ENCODE measurements around the gene ANKK1.

Gene ANKK1

DNA sequence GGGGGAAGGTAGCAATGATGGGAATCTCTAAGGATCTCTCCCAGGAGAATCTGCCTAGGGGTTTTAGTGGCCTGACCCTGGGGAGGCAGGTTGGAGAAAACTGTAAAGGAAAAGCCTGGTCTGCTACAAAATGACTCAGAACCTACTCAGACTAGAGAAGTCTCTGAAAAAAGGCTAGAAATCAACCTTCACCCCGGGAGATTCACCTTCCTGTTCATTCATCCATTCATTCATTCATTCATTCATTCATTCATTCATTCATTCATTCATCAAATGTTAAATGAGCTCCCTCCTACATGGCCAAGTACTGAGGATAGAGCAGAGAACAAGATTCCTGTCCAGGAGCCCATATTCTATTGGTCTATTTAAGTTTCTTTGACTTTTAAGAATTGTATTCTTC is 8.9 kb upstream of the ANKK1 start:
- no peak for DNase-seq (ENCODE audit: low read depth)

DNA sequence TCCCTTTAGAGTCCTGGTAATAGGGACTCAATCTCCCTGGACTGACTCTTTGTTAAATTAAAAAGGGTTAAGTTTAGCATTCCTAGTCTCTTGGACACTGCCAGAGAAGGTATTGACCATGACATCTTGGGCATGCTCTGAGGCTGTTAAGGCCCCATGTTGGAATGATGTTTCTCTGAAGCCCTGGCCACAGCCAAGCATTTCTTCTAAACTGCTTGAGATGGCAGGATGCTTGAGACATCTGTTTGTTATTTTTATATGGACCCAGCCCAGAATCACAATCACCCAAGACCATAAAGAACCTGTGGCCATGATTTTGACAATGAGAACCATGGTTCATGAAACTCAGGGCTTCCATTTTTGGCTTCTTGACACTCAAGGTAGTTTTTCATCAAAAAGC is 5.5 kb upstream of the ANKK1 start:
- DNase-seq (ENCODE audit: low read depth) = no peak

DNA sequence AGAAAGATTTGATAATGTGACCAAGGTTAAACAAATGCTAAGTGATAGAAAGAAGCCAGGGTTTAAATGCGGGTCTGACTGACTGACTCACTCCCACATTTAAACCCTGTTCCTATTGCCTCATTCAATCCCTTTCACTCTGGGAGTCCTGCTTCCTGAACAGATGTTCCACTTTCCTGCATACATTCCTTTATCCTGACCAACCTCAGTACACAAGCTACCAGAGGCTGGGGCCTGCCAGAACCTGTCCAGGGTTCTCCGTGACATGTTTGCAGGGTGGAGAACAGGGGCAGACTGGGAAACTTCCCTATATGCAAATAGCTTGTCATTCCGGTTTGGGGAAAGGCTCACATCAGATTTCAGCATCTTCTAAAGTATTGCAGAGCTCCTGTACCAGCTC is 3.0 kb upstream of the ANKK1 start:
- no peak for DNase-seq (ENCODE audit: low read depth)

DNA sequence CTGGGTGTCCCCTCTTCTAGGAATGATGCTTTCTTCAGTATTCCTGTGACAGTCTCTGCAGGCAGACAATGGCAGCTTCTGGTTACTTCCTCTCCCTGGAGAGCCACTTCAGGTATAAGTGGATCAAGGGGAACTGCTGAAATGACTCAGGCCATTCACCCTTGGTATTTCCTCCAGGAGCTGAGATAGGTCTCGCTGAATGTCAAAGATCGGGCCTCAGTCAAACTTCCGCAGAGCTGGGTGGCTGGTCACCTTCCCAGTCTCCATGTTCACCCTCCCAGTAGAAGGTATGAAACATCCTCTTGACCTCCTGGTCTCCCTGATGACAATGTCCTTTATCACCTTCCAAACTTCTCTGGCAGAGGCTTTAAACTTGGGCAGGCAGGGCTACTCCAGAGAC is 1.8 kb upstream of the ANKK1 start:
- DNase-seq (ENCODE audit: low read depth) = no peak

DNA sequence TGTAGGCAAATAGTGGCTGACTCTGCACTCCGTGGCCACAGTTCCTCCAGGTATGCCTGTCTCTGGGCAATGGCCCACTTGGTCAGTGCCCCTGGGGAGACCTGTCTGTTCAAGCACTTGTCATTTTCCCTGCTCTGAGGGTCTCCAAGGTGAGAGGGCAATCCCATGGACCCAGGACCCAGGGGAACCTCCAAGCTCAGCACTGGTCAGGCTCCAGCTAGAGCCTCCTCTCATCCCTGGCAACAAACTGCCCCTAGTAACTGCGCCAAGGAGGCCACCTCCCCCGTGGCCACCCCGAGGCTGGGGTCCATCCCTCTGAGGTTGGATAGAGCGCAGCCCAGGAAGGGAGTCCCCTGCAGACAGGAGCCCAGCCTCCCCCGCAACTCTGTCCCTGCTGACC is 713 bp upstream of the ANKK1 start:
- DNase-seq (ENCODE audit: low read depth) = no peak

DNA sequence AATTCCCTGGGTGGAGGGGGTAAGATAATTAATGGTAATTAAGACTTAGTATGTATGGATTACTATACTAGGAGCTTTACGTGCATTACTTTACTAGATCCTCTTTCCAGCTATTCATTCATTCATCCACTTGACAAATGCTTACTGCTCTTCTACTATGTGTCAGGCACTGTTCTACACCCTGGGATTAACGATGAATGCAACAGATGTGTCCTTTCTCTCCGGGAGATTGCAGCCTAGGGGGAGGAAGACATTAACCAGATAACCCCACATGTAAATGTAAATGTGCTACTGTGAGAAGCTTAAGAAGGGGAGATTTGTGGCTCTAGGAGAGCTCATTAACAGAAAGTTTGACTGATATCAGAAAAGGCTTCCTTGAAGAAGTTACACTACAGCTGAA is 1.7 kb downstream of the ANKK1 start:
- DNase-seq (ENCODE audit: low read depth) = no peak

DNA sequence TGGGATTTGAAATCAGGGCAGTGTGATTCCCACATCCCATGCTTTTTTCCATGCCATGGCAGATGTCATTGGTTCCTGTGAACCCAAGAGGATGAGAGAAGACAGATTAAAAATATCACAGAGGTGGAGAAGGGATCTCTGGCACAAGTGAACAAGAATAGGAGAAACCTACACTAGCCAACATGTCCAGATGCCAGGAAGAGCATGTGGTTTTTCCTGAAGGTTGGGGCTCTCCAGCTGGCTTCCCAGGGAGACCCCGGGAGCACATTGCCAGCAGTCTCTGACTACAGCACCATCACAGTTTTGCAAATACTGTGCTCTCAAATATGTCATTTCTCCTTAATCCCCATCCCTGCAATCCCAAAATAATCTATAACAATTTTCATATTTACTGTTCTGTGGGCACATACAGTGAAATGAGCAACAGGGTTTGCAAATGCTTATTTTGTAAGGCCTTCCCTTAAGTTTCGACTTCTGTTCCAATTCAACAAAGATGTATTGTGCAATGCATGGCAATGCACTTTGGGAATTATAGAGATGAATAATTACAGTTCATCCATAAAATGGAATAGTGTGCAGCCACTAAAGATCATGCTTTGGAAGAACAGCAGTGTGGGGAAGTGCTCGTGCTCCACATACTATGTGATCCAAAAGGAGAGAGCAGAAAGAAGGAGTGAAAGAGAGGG is 4.8 kb downstream of the ANKK1 start:
- no peak for DNase-seq (ENCODE audit: low read depth)

DNA sequence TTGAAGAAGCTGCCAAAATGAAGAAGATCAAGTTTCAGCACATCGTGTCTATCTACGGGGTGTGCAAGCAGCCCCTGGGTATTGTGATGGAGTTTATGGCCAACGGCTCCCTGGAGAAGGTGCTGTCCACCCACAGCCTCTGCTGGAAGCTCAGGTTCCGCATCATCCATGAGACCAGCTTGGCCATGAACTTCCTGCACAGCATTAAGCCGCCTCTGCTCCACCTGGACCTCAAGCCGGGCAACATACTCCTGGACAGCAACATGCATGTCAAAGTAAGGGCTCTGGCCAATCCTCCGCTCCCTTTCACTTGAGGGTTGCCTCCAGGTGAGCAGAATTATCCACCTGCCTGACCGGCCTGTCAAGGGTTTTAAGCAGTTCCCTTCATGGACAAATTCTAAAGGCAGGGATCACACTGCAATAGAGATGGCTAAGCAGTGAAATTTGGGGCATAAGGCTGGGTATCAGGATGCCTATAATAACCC is 6.0 kb downstream of the ANKK1 start:
- DNase-seq (ENCODE audit: low read depth) = no peak

DNA sequence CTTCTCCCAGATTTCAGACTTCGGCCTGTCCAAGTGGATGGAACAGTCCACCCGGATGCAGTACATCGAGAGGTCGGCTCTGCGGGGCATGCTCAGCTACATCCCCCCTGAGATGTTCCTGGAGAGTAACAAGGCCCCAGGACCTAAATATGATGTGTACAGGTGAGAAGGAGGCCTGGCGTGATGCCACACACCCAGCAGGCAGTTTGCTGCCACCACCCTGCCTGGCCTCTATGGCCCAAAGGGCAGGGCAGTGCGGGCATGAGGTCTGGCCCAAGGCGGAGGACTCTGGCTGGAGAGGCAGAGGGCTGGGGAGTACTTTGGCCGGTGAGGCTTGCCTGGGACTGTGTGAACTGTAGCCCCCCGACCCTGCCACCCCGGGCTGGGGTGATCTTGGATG is 7.3 kb downstream of the ANKK1 start:
- DNase-seq (ENCODE audit: low read depth) = no peak

DNA sequence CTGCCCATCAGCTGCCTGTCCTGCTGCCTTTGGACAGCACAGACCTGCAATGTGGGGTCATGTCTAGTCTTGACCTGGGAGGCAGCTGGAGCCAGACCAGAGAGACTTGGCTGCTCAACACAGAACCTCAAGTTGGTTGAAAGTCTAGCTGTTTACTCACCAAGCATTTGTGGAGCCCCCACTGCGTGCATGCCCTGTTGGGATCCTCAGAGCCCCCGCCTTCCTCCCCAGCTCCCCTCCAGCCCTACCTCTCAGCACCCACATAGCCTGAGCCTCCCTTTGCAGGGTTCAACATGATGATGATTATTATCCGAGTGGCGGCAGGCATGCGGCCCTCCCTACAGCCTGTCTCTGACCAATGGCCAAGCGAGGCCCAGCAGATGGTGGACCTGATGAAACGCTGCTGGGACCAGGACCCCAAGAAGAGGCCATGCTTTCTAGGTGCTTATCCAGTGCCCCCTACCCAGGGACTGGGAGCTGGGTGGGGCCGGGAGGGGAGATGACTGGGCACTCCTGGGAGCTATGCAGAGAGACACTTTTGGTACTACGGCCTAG is 8.3 kb downstream of the ANKK1 start:
- no peak for DNase-seq (ENCODE audit: low read depth)

DNA sequence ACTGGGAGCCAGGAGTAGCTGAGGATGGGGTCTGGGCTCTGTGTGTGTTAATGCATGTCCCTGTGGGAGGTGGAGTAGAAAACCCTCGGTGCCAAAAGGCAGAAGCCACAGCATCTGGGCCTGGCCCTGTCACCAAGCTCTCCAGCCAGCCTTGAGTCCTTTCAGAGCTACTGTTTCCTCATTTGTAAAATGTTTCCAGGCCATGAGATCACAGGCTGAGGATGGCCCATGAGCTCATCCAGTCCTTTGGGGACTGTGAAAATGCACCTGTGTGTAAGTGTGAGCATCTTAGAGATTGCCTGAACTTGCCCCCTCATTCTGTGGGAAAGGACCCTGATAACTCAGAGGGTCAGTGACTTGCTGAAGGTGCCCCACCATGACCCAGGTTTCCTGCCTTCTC is 9.1 kb downstream of the ANKK1 start:
- no peak for DNase-seq (ENCODE audit: low read depth)

DNA sequence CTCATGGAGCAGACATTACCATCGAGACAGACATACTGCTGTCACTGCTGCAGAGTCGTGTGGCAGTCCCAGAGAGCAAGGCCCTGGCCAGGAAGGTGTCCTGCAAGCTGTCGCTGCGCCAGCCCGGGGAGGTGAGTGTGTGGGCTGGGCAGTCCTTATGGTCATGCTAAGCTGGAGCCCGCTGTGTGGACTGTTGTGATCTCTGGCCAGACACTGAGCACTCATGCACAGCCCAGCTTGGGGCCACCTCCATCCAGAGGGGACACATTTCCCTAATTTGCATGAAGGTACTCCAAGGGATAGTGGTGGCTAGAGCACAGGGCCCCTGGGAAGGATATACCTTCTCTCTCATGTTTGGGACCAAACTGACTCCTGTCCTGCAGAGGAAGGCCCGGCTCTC is 9.6 kb downstream of the ANKK1 start:
- DNase-seq (ENCODE audit: low read depth) = no peak

DNA sequence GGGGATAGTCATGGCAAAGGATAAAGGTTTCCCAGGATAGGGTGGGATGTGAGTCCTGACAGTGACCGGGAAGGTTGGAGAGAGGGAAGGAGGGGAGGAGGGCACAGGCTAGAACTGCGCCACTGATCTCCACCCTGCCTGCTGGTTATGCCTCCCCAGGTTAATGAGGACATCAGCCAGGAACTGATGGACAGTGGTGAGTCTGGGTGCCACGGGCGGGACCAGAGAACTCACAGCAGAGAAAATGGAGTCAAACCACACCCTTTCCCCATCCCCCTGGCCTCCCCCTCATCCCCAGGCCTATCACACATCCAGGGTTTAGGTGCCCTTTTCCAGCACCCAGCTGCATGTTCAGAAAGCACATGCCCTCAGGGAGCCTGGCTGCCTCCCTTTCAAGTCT is 10.2 kb downstream of the ANKK1 start:
- DNase-seq (ENCODE audit: low read depth) = no peak

DNA sequence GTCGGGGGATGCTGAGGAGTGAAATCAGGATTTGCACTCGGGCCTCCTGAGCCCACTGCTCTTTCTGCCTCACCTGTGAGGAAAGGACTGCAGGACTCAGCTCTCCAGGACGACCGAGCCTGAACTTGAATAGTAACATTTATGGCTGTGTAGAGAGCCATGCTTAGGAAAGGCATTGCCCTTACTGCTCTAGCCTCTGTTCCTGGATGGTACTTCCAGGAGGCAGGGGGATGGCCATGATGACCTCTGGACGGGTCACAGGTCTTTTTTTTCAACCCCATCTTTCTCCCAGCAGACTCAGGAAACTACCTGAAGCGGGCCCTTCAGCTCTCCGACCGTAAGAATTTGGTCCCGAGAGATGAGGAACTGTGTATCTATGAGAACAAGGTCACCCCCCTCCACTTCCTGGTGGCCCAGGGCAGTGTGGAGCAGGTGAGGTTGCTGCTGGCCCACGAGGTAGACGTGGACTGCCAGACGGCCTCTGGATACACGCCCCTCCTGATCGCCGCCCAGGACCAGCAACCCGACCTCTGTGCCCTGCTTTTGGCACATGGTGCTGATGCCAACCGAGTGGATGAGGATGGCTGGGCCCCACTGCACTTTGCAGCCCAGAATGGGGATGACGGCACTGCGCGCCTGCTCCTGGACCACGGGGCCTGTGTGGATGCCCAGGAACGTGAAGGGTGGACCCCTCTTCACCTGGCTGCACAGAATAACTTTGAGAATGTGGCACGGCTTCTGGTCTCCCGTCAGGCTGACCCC is 11.3 kb downstream of the ANKK1 start:
- DNase-seq (ENCODE audit: low read depth) = no peak

DNA sequence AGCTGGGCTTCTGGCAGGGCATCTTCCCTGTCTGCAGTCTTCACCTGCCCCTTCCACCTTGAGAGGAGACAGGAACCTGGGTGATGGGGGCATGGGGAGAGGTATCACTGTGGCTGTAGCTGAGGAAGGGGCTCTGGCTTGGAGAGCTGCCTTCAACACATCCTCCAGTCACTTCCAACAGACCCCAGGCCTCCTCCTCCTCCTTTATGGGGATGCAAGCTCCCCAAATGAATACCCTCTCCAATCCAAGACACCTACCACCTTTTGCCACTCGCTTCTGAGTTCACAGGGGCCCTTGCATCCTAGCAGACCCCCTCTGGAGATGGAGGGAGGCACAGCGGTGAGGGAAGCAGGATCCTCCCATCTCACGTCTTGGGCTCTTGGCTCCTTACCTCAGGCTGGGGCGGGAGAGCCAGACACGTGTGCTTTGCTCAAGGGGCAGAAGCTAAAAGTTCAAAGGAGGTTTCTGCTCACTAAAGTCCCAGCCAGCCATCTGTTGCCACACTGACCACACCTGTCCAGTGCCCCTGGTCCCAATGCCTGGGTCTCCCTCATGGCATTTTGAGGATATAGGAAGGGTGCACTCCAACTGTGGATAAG is 13.2 kb downstream of the ANKK1 start:
- DNase-seq (ENCODE audit: low read depth) = no peak

DNA sequence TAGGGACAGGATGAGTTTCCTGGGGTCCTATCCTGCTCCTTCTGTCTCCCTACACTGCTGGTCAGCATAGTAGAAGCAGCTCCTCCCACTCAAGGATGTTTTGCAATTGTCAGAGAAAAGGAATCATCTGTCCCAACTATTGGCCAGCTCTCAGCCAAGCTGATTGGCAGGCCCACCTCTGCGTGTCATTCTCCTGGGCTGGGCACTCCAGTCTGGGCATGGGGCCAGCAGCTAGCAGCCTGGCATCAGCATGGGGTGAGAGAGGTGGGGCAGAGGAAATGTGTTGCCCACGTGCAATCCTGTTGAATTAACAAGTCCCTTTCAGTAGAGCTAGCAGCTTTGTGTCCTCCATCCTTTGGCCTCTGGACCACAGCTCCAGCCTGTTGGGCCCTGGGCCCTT is 14.1 kb downstream of the ANKK1 start:
- DNase-seq (ENCODE audit: low read depth) = no peak

DNA sequence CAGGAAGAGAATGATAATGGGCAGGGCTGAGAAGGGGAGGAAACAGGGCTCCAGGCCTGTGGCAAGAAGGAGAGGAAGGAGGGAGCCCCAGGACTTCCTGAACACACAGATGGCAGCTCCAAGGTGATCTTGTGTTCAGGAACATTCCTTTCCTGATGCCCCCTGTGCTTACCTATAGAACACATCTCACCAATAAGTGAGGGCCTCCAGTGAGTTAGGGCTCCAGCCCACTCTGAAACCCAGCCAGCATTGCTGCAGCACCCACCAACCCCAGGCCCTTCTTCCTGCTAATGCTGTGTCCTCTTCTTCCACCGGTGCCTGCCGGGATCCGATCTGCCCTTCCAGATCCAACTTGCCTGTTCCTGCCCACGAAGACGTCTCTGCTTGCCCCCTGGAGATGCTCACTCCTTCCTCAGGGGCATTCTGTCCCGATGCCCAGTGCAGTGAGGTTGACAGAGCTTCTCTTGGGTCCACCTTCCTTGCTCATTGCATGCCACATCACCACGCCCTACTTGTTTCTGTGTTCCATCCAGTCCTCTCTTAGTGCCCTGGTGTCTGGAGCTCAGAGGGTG is 17.4 kb downstream of the ANKK1 start:
- DNase-seq (ENCODE audit: low read depth) = no peak

DNA sequence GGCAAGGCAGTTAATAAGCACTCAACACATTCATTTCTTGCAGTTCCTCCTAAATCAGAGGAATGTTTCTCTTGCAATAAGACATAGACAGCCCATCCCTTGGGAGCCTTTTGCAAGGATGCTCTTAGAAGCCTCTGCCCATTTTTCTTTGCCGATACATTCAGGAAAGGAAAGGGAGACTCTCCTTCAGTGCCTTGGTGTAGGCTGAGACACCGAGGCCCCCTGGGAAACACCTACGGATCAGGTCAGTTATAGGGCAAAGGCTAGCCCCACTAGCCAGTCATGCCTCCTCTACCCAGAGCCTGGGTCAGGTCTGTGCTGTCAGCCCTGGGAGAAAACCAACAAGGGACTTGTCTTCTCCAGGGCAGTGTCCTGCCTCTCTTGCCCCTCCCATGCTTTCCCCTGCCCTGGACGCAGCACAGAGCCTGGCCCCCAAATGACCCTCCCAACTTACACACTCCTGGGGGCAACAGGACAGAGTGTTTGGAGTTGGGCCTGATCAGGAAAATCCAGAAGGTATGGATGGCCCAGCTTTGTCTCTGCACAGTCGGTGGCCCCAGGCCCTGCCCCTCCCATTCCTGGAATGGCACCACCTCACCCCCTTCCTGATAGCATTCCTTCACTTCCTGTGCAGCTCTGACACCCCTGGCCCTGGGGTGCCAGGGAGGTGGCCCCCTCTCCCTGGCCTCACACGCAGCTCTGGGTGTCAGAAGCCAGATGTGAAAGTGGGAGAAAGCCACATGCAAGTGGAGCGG is 18.3 kb downstream of the ANKK1 start:
- no peak for DNase-seq (ENCODE audit: low read depth)

DNA sequence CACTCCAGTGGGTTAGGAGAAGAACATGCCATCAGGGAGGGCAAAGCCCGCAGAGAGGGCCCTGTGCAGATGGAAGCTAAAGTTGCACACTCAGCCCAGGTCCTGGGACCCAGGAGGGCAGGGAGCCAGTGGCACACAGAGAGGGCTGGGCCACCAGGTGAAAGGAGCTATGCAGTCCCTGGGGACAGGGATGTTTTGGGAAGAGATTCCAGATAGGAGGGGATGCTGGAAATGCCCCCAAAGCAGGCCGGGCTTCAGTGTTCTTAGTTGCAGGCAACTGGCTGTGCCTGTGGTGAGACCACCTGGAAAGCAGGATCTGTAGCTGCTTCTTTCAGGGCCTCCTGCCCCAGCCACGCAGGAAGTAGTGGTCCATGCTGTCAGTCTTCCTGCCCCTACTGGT is 19.6 kb downstream of the ANKK1 start:
- no peak for DNase-seq (ENCODE audit: low read depth)

DNA sequence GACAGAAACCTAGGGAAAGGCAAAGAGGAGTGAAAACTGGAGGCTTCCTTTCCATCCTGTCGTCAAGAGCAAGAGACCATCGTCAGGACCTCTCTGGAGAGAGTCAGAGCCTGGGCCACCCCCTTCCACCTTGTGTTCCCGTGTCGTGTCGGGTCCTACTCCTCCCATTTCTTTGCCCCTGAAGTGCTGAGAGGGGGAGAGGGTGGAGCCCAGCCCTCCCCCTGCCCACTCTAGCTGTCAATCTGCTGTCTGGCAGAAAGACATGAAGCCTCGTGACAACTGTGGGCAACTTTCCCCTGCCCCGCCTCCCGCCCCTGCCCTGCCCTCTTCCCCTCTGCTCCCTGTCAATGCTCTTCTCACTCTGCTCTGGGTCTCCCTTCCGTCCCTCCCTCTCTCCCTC is 20.6 kb downstream of the ANKK1 start:
- no peak for DNase-seq (ENCODE audit: low read depth)

DNA sequence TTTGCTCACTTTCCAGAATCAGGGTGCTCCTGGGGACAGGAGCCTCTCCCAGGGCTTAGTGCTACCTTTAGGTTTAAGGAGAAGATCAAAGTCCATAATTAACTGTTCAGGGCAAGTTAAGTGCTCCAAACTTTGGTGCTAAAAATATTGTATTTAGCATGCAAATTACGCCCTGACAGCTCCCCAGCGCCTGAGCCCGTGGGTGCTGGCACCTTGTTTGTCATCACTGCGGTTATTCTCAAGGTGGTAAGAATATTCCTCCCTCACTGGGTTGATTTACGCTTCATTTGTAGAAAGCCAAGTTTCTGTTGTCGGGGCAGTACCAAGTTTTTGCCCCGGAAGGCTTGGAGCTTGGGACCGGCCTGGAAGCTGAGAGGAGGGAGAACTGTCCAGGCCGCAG is 21.3 kb downstream of the ANKK1 start:
- DNase-seq (ENCODE audit: low read depth) = no peak

DNA sequence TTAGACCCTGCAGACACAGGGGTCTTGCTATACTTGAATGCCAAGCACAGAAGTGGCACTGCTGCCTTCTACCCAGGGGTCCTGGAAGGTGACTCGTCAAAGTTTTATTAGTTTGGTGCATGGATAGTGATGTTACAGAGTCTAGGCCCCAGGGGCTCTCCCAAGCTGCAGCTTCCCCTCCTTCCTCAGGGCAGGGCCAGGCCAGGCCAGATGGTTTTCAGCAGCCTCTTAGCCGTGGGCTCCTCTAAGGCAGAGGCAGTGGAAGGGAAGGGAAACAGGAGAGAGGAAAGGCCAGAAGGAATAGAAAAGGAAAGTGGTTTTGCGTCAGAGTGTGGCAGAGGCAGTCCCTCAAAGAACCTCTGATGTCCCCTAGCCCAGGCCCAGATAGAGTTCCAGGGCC is 21.9 kb downstream of the ANKK1 start:
- DNase-seq (ENCODE audit: low read depth) = no peak
